Mesendoderm (in vitro differentiated cells): ENCODE measurements around the gene MTHFD1L.

Source experiments
- DNase-seq: peaks from one replicate; pipeline ENCODE4 v3.0.0; 2013
- H2AK5ac ChIP-seq: 2 replicates; pipeline ENCODE4 v1.6.1; 2013; ENCODE audit warnings: low read length, inconsistent platforms
- H2BK120ac ChIP-seq: 2 replicates; pipeline ENCODE4 v1.6.1; 2013; ENCODE audit warnings: low read depth, mild to moderate bottlenecking, low read length, moderate library complexity, mixed read lengths
- H2BK15ac ChIP-seq: replicated peaks from 2 replicates; pipeline ENCODE4 v1.6.1; 2013; ENCODE audit warnings: low read depth, mild to moderate bottlenecking, moderate library complexity
- H2BK5ac ChIP-seq: 2 replicates; pipeline ENCODE4 v1.6.1; 2013; ENCODE audit warnings: low read length, inconsistent platforms
- H3K18ac ChIP-seq: 2 replicates; pipeline ENCODE4 v1.6.1; 2013; ENCODE audit warnings: mild to moderate bottlenecking, low read length, mixed read lengths
- H3K23ac ChIP-seq: one replicate; pipeline ENCODE4 v1.6.1; 2013; ENCODE audit warnings: low read length
- H3K27ac ChIP-seq: 2 replicates; pipeline ENCODE4 v1.5.1; 2013; ENCODE audit warnings: low read depth, mild to moderate bottlenecking, inconsistent platforms, low read length, moderate library complexity
- H3K27me3 ChIP-seq: 2 replicates; pipeline ENCODE4 v1.6.1; 2013; ENCODE audit warnings: low read length, control low read depth, mild to moderate bottlenecking, inconsistent platforms; ENCODE audit not compliant: insufficient read depth, poor library complexity
- H3K36me3 ChIP-seq: 2 replicates; pipeline ENCODE4 v1.6.1; 2013; ENCODE audit warnings: low read length, inconsistent platforms; ENCODE audit not compliant: control insufficient read depth, insufficient read depth
- H3K4ac ChIP-seq: one replicate; pipeline ENCODE4 v1.6.1; 2013; ENCODE audit warnings: low read depth, mild to moderate bottlenecking, low read length, moderate library complexity
- H3K4me1 ChIP-seq: 2 replicates; pipeline ENCODE4 v1.6.1; 2013; ENCODE audit warnings: low read depth, low read length, inconsistent platforms; ENCODE audit not compliant: control insufficient read depth
- H3K4me2 ChIP-seq: 2 replicates; pipeline ENCODE4 v1.6.1; 2013; ENCODE audit warnings: low read length
- H3K4me3 ChIP-seq: 2 replicates; pipeline ENCODE4 v1.5.1; 2013; ENCODE audit warnings: mild to moderate bottlenecking, low read length
- H3K56ac ChIP-seq: one replicate; pipeline ENCODE4 v1.6.1; 2013; ENCODE audit warnings: low read length
- H3K79me1 ChIP-seq: 2 replicates; pipeline ENCODE4 v1.6.1; 2013; ENCODE audit warnings: low read length, inconsistent platforms
- H3K79me2 ChIP-seq: 2 replicates; pipeline ENCODE4 v1.6.1; 2013; ENCODE audit warnings: mild to moderate bottlenecking, low read length; ENCODE audit not compliant: control insufficient read depth, insufficient read depth
- H3K9ac ChIP-seq: 2 replicates; pipeline ENCODE4 v1.6.1; 2013; ENCODE audit warnings: low read length, inconsistent platforms
- H4K5ac ChIP-seq: one replicate; pipeline ENCODE4 v1.6.1; 2013; ENCODE audit warnings: low read length
- H4K8ac ChIP-seq: one replicate; pipeline ENCODE4 v1.6.1; 2013; ENCODE audit warnings: low read depth, mild to moderate bottlenecking, control low read depth, low read length, moderate library complexity
- WGBS: extraction: QIAGEN DNeasy Blood & Tissue Kit; methylation state at CpG from one replicate; pipeline ENCODE4 v1.1.7; 2013; ENCODE audit warnings: low lambda C conversion rate, missing lambda C conversion rate; ENCODE audit not compliant: insufficient coverage; ENCODE audit errors: extremely low coverage; 5-methylcytosine and 5-hydroxymethylcytosine counted together

The MTHFD1L gene

DNA sequence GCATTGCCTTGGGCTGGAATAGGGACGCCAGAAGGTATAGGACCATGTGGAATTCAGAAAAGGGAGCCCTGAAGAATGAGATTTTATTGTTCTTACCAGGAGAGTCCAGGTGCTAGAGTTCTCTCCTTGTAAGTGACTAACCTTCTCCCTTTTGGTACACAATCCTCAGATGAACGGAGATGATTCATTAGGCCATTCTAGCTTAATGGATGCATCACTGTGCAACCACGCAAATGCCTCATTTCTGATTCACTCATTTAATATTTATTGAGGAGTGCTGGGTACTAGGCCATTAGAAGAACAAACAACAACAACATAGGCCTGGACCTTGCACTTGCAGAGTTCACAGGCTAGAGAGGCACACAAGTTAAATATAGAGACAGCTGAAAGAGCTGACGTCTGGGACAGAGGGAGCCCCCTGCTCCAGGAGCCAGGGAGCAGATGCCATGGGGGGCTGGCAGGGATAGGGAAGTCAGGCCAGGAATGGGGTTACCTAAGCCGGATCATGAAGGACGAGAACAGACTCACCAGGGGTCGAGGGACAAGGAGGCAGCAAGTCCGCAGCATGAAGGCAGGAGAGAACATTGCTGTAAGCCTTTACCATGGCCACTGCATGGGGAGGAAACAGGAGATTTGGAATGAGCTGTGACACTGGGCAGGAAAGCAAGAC is 194.7 kb downstream of the MTHFD1L start:
- Histone ChIP-seq H3K79me2 (no peaks in the 10 kb centered on the region), H3K4me1 (no peaks in the 10 kb centered on the region), H3K18ac (no peak overlapping the region), H3K4ac (no peak overlapping the region), H3K4me3 (no peak overlapping the region), H3K23ac (no peak overlapping the region), H3K27ac (no peak overlapping the region), H3K4me2 (no peak overlapping the region), H3K36me3 (peaks cover 2% of the 10 kb centered on the region), H3K9ac (no peak overlapping the region), H3K79me1 (no peaks in the 10 kb centered on the region), H2AK5ac (no peak overlapping the region), H2BK120ac (no peak overlapping the region), H2BK5ac (no peak overlapping the region), H3K56ac (no peak overlapping the region), H4K8ac (no peak overlapping the region), H3K27me3 (no peaks in the 10 kb centered on the region), H4K5ac (no peak overlapping the region), H2BK15ac (no peak overlapping the region)
- no peak for DNase-seq
- no CpG with 5 or more reads among the region's 8 CpGs for WGBS

DNA sequence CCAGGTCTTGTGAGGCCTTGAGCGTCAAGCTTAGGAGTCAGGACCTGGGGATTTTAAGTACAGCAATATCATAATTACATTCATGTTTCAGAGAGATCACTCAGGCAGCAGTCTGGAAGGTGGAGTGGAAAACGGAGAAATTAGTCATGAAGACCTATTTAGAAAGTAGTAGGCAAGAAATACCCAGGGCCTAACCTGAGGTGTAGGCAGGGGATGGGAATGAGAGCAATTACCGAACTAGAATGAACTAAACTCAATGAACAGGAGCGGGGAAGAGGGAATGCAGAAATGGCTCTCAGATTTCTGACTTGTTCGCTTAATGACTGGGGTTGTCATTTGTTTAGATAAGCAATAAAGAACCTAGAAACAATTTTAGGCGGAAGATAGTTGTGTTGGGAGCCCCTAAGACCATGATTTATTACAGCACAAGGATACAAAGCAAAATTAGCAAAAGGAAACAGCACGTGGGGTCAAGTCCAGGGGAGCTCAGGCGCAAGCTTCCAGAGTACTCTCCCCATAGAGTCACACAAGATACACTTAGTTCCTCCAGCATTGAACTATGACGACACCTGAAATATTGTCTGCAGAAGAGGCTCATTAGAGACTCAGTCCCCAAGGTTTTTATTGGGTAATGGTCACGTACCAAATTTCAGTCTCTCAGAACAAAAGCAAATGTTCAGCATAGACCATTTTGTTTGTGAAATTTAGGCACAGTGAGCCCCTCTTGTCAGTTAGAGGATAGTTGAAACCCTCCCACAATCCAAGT is 195.4 kb downstream of the MTHFD1L start:
- H2BK5ac ChIP-seq = no peak overlapping the region
- H3K36me3 ChIP-seq = peaks cover 2% of the 10 kb centered on the region
- no peak overlapping the region for H3K4ac ChIP-seq
- H3K27me3 ChIP-seq = no peaks in the 10 kb centered on the region
- H2AK5ac ChIP-seq = no peak overlapping the region
- H3K27ac ChIP-seq = no peak overlapping the region
- no peak for DNase-seq
- H3K4me2 ChIP-seq = no peak overlapping the region
- no peak overlapping the region for H4K8ac ChIP-seq
- no peak overlapping the region for H3K9ac ChIP-seq
- no peaks in the 10 kb centered on the region for H3K79me1 ChIP-seq
- H2BK120ac ChIP-seq = no peak overlapping the region
- H3K56ac ChIP-seq = no peak overlapping the region
- no peaks in the 10 kb centered on the region for H3K79me2 ChIP-seq
- H3K4me1 ChIP-seq = no peaks in the 10 kb centered on the region
- H4K5ac ChIP-seq = no peak overlapping the region
- no peak overlapping the region for H2BK15ac ChIP-seq
- no peak overlapping the region for H3K18ac ChIP-seq
- H3K4me3 ChIP-seq = no peak overlapping the region
- no peak overlapping the region for H3K23ac ChIP-seq
- WGBS = no CpG with 5 or more reads among the region's 10 CpGs

DNA sequence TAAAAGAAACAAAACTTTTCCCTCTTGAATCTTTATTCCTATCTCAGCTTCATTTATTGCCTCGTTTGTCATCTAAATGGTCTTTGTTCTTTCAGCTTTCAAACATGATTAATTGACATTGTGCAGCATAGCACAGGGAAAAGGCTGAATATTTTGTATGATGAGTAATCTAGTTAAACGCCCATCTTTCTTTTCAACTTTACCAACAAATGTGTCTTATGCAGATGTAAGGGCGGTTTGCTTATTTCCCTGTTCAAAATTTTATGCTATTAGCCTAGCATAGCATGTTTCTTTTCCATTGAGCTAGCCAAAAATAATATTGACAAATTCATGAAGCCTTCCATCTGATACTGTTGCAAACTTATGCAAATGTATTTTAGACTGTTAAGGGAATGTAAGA is 197.8 kb downstream of the MTHFD1L start:
- Histone ChIP-seq H4K8ac (no peak overlapping the region), H3K27ac (no peak overlapping the region), H3K79me2 (no peaks in the 10 kb centered on the region), H3K9ac (no peak overlapping the region), H3K36me3 (no peaks in the 10 kb centered on the region), H2BK15ac (no peak overlapping the region), H3K23ac (no peak overlapping the region), H2AK5ac (no peak overlapping the region), H3K4me3 (no peak overlapping the region), H3K4me2 (no peak overlapping the region), H3K56ac (no peak overlapping the region), H4K5ac (no peak overlapping the region), H2BK5ac (no peak overlapping the region), H3K4me1 (no peaks in the 10 kb centered on the region), H3K27me3 (no peaks in the 10 kb centered on the region), H3K18ac (no peak overlapping the region), H2BK120ac (no peak overlapping the region), H3K4ac (no peak overlapping the region), H3K79me1 (no peaks in the 10 kb centered on the region)
- WGBS = no CpG with 5 or more reads among the region's 3 CpGs
- no peak for DNase-seq

DNA sequence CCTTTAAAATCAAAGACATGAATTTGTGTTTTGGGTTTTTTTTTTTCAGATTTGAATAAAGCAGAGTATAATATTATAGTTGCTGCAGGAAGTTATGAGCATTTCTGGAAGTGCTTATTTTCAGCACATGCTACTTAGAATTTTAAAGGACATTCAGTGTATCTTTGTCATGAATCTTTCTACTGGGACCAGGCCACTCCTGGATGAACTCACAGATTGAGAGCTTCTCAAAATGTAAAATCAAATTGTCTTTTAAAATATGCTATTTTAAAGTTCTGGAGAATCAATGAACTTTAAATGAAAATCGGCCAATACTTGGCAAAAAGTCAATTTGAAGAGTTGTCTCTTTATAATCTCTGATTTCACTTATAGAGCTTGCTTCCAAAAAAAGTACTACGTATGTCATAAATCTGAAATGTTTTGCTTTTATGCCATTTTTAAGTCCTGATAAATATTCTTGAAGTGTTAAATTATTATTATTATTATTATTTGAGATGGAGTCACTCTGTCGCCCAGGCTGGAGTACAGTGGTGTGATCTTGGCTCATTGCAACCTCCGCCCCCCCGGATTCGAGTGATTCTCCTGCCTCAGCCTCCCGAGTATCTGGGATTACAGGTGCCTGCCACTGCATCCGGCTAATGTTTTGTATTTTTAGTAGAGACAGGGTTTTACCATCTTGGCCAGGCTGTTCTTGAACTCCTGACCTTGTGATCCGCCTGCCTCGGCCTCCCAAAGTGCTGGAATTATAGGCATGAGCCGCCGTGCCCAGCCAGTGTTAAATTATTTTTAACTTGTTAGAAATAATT is 198.5 kb downstream of the MTHFD1L start:
- H3K79me1 ChIP-seq = no peaks in the 10 kb centered on the region
- no peaks in the 10 kb centered on the region for H3K4me1 ChIP-seq
- H3K4me3 ChIP-seq = no peak overlapping the region
- no peak overlapping the region for H4K8ac ChIP-seq
- no peak overlapping the region for H3K9ac ChIP-seq
- H4K5ac ChIP-seq = no peak overlapping the region
- no peak overlapping the region for H3K4me2 ChIP-seq
- H3K56ac ChIP-seq = no peak overlapping the region
- DNase-seq = no peak
- H2BK120ac ChIP-seq = no peak overlapping the region
- H2BK15ac ChIP-seq = no peak overlapping the region
- H3K27ac ChIP-seq = no peak overlapping the region
- no peak overlapping the region for H2AK5ac ChIP-seq
- H3K27me3 ChIP-seq = no peaks in the 10 kb centered on the region
- H2BK5ac ChIP-seq = no peak overlapping the region
- no peaks in the 10 kb centered on the region for H3K36me3 ChIP-seq
- WGBS = no CpG with 5 or more reads among the region's 12 CpGs
- no peak overlapping the region for H3K4ac ChIP-seq
- H3K23ac ChIP-seq = no peak overlapping the region
- no peaks in the 10 kb centered on the region for H3K79me2 ChIP-seq
- no peak overlapping the region for H3K18ac ChIP-seq

DNA sequence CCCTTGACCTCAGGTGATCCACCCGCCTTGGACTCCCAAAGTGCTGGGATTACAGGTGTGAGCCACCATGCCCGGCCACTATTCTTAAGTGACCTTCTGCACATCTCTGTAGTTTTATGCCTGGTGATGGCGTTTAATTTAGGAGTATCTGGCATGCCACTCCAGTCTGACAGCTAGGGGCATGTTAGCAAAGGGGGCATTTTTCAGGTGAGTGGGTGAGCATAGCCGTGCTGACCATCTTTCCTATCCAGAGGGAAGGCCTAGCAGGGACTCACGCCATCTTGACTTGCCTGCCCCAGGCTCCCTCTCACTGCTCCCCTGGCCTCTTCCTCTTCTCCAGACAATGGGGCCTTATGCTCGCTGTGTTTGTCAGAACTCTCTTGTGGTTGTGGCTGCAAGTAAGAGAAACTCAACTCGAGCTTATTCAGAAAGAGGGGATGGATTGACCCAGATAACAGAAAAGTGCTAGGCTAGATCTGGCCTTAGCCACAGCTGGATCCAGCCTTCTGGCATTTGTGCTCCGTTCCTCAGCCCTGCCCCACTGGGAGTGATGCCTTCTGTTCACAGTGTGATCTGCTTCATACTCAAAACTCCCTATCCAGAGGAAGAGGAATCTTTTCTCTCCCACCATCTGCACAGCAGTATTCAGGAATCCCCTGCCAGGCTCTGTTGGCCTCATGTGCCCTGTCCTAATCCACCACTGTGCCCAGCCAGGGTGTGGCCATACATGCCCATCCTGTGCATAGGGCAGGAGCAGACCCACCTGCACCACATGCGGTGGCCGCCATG is 199.7 kb downstream of the MTHFD1L start:
- H4K8ac ChIP-seq = no peak overlapping the region
- no peak overlapping the region for H2BK15ac ChIP-seq
- no peak overlapping the region for H2AK5ac ChIP-seq
- no peak overlapping the region for H2BK5ac ChIP-seq
- H3K9ac ChIP-seq = no peak overlapping the region
- H2BK120ac ChIP-seq = no peak overlapping the region
- H3K4me2 ChIP-seq = no peak overlapping the region
- H3K4me1 ChIP-seq = no peaks in the 10 kb centered on the region
- no peak overlapping the region for H3K56ac ChIP-seq
- no peaks in the 10 kb centered on the region for H3K79me1 ChIP-seq
- no peaks in the 10 kb centered on the region for H3K27me3 ChIP-seq
- H3K23ac ChIP-seq = no peak overlapping the region
- DNase-seq = no peak
- no peak overlapping the region for H3K27ac ChIP-seq
- WGBS = no CpG with 5 or more reads among the region's 10 CpGs
- no peak overlapping the region for H4K5ac ChIP-seq
- H3K4me3 ChIP-seq = no peak overlapping the region
- H3K18ac ChIP-seq = no peak overlapping the region
- H3K79me2 ChIP-seq = no peaks in the 10 kb centered on the region
- no peaks in the 10 kb centered on the region for H3K36me3 ChIP-seq
- no peak overlapping the region for H3K4ac ChIP-seq
